Measurements from ENCODE around the gene SIGLEC7.

SIGLEC7 gene

DNA sequence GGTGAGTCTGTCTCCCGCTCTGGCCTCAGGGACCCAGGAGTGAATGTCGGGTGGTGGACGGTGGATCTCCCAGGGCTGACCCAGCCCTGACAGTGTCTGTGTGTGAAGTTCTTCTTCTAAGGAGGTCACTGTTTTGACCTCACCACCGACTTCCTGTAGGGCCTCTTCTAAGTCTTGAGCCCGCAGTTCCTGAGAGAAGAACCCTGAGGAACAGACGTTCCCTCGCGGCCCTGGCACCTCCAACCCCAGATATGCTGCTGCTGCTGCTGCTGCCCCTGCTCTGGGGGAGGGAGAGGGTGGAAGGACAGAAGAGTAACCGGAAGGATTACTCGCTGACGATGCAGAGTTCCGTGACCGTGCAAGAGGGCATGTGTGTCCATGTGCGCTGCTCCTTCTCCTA lies at the start of gene SIGLEC7:
Gene SIGLEC7 (plus strand): TSS at position 183 of the 400 bp plus-strand sequence. CDS start 69 bp downstream, at position 252.
- H3K4me3 Mint-ChIP-seq: no peak within 1 kb of the TSS
- peaks cover 2% of the 10 kb centered on the region for H3K4me1 Mint-ChIP-seq (ENCODE audit: low read depth)
- no peak within 1 kb of the TSS for H3K27ac Mint-ChIP-seq
- no peak for DNase-seq (ENCODE audit: low spot score)
- no peaks in the 10 kb centered on the region for H3K9me3 Mint-ChIP-seq
- H3K36me3 Mint-ChIP-seq (ENCODE audit: low read depth): no peaks in the 10 kb centered on the region
- H3K27me3 Mint-ChIP-seq (ENCODE audit: low read depth): peaks cover 17% of the 10 kb centered on the region

DNA sequence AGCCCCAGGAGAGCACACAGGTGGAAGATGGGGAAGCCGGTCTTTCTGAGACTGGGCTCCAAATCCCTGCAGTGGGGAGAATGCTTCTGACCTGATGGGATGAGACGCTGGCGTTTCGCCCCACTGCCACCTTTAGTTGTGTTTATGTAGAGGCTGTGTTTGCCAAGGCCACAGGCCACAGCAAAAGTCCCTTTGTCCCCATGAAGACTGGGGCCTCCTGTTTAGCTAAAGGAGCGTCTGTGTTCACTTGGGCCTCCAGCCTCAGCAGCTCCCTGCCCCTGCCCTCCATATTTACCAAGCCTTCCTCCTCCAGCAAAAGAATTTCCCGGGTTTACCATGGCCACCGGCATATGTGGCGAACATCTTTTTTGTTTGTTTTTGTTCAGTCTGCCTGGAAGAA lies 49.0 kb upstream of the SIGLEC7 start:
- peaks cover 9% of the 10 kb centered on the region for H3K4me1 Mint-ChIP-seq (ENCODE audit: low read depth)
- peaks cover 6% of the 10 kb centered on the region for H3K36me3 Mint-ChIP-seq (ENCODE audit: low read depth)
- H3K27me3 Mint-ChIP-seq (ENCODE audit: low read depth): no peaks in the 10 kb centered on the region
- no peaks in the 10 kb centered on the region for H3K9me3 Mint-ChIP-seq
- no peak overlapping the region for H3K4me3 Mint-ChIP-seq
- no peak for DNase-seq (ENCODE audit: low spot score)
- H3K27ac Mint-ChIP-seq: peak overlapping the region; percentile 14

DNA sequence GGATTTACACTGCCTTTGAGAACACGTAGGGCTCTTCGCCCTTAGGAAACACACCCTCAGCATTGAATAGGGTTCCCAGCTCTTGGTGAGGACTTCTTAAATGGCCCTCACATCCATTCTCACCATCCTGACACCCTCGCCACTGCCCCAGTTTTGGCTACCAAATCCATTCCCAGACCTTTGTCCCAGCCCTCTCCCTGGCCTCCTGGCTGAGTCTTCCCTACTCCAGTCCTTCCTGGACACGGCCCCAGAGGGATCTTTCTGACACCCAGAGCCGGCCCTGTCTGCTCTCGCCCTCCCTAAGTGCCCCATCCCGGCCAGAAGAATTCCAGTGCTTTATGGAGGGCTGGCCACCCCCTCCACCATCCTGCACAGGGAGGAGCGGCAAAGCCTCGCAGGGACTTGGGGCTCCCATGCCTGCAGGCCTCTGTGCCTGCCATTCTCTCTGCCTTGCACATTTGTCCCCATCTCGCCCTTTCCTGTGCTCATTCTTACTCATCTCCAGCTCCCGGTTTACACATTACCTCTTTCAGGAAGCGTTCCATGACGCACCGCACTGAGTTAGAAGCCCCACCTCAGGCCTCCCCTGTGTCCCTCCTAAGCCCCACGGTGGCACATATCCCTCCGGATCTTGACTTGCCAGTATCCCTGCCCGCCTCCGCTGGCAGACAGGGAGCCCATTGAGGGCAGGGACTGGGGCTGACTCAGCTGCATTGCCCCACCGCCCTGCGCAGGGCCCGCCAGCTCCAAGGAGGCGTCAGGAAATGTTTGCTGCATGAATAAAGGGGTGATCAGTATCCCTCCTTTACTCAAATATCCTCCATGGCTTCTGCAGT lies 48.4 kb upstream of the SIGLEC7 start:
- no peaks in the 10 kb centered on the region for H3K27me3 Mint-ChIP-seq (ENCODE audit: low read depth)
- peaks cover 6% of the 10 kb centered on the region for H3K36me3 Mint-ChIP-seq (ENCODE audit: low read depth)
- no peak for DNase-seq (ENCODE audit: low spot score)
- H3K27ac Mint-ChIP-seq: peak overlapping the region; percentile 14
- no peaks in the 10 kb centered on the region for H3K9me3 Mint-ChIP-seq
- no peak overlapping the region for H3K4me3 Mint-ChIP-seq
- peaks cover 9% of the 10 kb centered on the region for H3K4me1 Mint-ChIP-seq (ENCODE audit: low read depth)

DNA sequence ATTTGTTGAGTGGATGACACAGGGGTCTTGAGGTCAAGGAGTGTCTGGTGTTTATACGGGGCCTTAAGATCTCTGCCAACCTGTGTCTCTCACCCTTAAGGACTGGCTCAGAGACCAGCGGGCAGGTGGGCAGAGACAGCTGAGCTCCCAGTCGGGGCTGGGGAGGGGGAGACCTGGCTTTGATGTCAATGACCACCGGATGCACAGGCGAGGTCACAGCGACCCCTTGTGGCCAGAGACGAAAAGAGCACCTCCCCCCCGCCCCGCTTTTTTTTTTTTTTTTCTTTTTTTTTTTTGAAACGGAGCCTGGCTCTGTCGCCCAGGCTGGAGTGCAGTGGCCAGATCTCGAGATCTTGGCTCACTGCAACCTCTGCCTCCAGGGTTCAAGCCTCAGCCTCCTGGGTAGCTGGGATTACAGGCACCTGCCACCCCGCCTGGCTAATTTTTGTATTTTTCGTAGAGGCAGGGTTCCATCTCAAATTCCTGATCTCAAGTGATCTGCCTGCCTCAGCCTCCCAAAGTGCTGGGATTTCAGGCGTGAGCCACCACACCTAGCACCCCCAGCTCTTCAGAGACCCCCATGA lies 47.3 kb upstream of the SIGLEC7 start:
- peaks cover 11% of the 10 kb centered on the region for H3K36me3 Mint-ChIP-seq (ENCODE audit: low read depth)
- H3K4me3 Mint-ChIP-seq: no peak overlapping the region
- H3K27me3 Mint-ChIP-seq (ENCODE audit: low read depth): no peaks in the 10 kb centered on the region
- no peaks in the 10 kb centered on the region for H3K9me3 Mint-ChIP-seq
- H3K27ac Mint-ChIP-seq: no peak overlapping the region
- peaks cover 9% of the 10 kb centered on the region for H3K4me1 Mint-ChIP-seq (ENCODE audit: low read depth)
- DNase-seq (ENCODE audit: low spot score): no peak

DNA sequence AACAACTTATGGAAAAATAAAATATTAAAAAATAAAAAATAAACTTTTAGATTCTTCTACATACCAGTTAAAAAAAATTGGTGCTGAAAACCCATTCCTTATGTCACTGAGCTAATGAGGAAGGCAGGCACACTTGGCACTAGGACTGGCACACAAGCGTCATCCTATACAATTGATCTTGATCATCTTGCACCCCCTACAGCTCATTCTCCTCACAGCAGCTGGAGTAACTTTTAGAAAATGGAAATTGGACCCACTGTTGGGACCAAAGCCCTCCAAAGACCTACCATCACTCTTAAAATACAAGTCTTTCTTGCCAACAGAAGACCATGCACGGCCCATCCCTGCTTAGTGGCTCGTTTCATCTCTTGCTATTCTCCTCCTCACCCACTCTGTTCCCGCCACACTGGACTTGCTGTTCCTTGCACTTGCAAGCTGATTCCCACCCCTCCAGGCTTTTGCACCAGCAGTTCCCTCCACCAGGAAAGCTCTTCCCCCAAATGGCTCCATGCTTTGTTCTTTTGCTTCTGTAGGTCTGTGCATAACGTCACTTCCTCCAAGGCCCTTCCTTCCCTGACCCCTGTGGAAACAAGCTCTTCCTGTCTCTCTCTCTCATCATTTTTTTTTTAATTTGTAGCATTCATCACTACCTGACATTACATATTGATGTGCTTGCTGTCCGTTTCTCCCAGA lies 45.5 kb upstream of the SIGLEC7 start:
- H3K27ac Mint-ChIP-seq: peak overlapping the region; percentile 66
- H3K27me3 Mint-ChIP-seq (ENCODE audit: low read depth): no peaks in the 10 kb centered on the region
- H3K4me3 Mint-ChIP-seq: no peak overlapping the region
- H3K36me3 Mint-ChIP-seq (ENCODE audit: low read depth): peaks cover 17% of the 10 kb centered on the region
- DNase-seq (ENCODE audit: low spot score): no peak
- no peaks in the 10 kb centered on the region for H3K9me3 Mint-ChIP-seq
- peaks cover 9% of the 10 kb centered on the region for H3K4me1 Mint-ChIP-seq (ENCODE audit: low read depth)

DNA sequence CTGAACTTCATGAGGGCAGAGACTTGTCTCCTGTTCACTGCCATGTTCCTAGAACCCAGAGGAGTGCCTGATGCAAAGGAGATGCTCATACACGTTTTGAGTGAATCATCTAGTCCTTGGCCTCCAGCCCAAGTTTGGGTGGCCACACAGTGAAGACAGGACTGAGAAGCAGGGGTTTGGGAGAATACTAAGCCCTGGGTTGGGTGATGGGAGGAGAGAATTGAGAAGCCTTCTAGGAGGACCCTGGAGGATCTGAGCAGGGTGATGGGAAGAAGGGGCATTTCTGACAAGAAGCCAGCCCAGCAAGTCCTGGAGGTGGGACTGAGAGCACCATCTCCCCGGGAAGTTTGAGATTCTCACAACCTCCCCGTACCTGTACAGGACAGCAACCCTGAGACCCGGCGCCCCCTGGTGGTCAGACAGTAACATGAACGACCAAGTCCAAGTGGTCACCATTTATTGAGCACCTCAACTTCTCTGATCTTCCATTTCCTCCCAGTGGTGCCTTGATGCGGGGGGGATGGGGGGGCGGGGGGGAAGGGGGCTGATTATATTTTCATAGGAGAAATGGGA lies 44.8 kb upstream of the SIGLEC7 start:
- H3K27ac Mint-ChIP-seq: peak overlapping the region; percentile 66
- H3K4me1 Mint-ChIP-seq (ENCODE audit: low read depth): peaks cover 9% of the 10 kb centered on the region
- no peaks in the 10 kb centered on the region for H3K9me3 Mint-ChIP-seq
- H3K4me3 Mint-ChIP-seq: no peak overlapping the region
- DNase-seq (ENCODE audit: low spot score): peak; percentile 49
- peaks cover 19% of the 10 kb centered on the region for H3K36me3 Mint-ChIP-seq (ENCODE audit: low read depth)
- no peaks in the 10 kb centered on the region for H3K27me3 Mint-ChIP-seq (ENCODE audit: low read depth)

DNA sequence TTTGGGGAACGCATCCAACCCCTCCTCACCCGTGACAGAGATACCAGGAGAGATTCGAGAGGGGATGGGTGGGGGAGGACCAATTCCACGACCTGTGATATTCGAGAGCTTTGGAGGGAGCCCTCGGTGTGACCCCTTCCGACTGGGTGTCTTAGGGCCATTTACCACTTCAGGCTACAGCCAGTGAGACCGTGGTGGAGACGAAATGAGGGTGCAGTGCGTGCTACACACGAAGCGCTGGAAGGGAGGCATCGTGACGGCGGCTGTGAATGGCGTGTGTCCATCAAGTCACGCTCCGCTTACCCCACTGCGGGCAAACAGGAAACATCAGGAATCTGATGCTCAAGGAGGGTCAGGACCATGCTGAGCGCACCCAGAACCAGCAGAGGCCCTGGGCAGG lies 44.3 kb upstream of the SIGLEC7 start:
- no peak for DNase-seq (ENCODE audit: low spot score)
- H3K36me3 Mint-ChIP-seq (ENCODE audit: low read depth): peaks cover 25% of the 10 kb centered on the region
- H3K4me3 Mint-ChIP-seq: no peak overlapping the region
- no peaks in the 10 kb centered on the region for H3K27me3 Mint-ChIP-seq (ENCODE audit: low read depth)
- no peak overlapping the region for H3K27ac Mint-ChIP-seq
- H3K4me1 Mint-ChIP-seq (ENCODE audit: low read depth): peaks cover 9% of the 10 kb centered on the region
- H3K9me3 Mint-ChIP-seq: no peaks in the 10 kb centered on the region

DNA sequence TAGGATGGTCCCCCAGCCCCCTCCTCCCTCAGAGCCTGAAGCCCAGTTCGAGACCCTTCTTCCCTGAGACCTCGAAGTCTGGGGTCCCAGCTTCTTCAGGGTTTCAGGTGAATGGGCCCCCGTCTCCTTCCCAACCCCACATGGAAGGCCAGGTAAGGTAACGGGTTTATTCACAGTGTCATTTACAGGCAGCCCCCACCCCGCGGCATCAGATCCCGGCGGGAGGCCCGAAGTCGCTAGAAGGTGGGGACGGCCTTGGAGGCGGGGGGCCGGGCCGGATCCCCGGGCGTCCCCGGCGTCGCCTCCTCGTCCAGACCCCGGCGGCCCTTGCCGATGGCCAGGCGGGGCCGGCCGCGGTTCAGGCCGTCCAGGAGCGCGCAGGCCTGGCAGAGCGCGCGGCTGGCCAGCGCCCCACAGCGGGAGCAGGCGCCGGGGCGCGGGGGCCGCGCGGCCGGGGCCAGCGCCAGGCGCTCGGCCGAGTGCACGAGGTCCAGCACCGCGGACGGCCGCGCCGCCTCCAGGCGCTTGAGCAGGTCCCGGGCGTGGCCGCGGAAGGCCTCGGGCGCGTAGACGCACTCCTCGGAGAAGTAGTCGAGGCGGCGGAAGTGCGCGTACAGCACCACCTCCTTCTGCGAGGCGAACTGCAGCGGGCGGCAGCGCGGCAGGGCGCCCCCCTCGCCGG lies 43.6 kb upstream of the SIGLEC7 start:
- H3K4me3 Mint-ChIP-seq: no peak overlapping the region
- H3K36me3 Mint-ChIP-seq (ENCODE audit: low read depth): peaks cover 27% of the 10 kb centered on the region
- no peaks in the 10 kb centered on the region for H3K27me3 Mint-ChIP-seq (ENCODE audit: low read depth)
- no peak overlapping the region for H3K27ac Mint-ChIP-seq
- DNase-seq (ENCODE audit: low spot score): peak; percentile 15
- no peaks in the 10 kb centered on the region for H3K9me3 Mint-ChIP-seq
- H3K4me1 Mint-ChIP-seq (ENCODE audit: low read depth): peaks cover 9% of the 10 kb centered on the region

DNA sequence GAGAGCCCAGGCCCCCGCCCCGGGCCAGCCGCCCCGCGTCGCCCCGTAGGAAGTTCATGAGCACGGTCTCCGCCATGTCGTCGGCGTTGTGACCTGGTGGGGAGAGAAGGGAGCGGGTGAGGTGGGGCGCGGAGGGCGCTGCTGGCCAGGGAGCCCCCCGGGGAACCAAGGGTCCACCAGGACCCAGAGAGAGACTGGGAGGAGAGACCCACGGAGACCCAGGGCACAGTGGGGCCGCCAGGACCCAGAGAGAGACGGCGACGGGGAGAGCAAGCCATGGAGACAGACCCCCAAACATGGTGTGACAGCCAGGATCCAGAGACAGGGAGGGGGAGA lies 43.1 kb upstream of the SIGLEC7 start:
- H3K27ac Mint-ChIP-seq: no peak overlapping the region

DNA sequence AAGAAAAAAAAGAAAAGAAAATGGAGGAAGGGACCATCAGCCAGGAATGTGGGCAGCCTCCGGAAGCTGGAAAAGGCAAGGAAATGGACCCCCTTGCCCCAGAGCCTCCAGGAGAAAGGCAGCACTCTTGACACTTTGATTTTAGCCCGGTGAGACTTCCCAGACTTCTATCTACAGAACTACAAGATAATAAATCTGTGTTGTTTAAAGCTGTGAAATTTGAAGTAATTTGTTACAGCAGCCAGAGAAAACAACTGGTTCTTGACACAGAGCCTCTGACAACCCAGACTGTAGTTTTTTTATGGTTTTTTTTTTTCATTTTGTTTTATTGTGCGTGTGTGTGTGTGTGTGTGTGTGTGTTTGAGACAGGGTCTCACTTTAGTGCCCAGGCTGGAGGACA lies 41.5 kb upstream of the SIGLEC7 start:
- no peak overlapping the region for H3K4me3 Mint-ChIP-seq
- H3K4me1 Mint-ChIP-seq (ENCODE audit: low read depth): peaks cover 13% of the 10 kb centered on the region

More for the DNA sequence above, 43.1 kb upstream of the SIGLEC7 start:
- Mint-ChIP-seq H3K27me3 (ENCODE audit: low read depth) (no peaks in the 10 kb centered on the region), H3K4me3 (no peak overlapping the region), H3K4me1 (ENCODE audit: low read depth) (peaks cover 9% of the 10 kb centered on the region), H3K36me3 (ENCODE audit: low read depth) (peaks cover 30% of the 10 kb centered on the region), H3K9me3 (no peaks in the 10 kb centered on the region)
- DNase-seq (ENCODE audit: low spot score): no peak

DNA sequence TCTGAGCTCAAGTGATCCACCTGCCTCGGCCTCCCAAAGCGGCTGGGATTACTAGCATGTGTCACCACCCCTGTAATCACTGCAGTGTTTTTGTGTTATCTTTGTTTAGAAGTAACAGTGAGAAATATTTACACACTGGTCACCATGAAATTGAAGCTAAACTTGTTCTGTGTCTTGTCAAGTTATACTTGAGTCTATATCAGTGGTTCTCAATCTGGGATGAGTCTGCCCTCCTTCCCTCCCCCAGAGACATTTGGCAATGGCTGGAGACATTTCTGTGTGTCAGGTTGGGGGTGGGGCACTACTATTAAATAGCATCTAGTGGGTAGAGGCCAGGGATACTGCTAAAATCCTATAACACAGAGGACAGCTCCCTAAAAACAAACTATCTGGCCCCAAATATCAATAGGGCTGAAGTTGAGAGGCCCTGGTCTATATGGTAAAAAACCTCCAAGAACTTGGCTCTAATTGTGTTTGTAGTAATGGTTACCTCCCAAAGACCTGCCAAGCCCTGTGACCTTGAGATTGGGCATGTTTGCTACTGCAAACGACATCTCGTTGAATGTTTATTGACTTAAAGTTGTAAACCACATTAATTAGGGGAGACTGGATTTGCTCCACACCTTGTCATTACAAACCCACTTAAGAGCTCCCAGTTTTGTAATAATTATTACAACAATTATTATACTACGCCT lies 40.8 kb upstream of the SIGLEC7 start:
- H3K27ac Mint-ChIP-seq: no peak overlapping the region
- no peaks in the 10 kb centered on the region for H3K9me3 Mint-ChIP-seq
- H3K36me3 Mint-ChIP-seq (ENCODE audit: low read depth): peaks cover 34% of the 10 kb centered on the region
- no peak for DNase-seq (ENCODE audit: low spot score)
- no peaks in the 10 kb centered on the region for H3K27me3 Mint-ChIP-seq (ENCODE audit: low read depth)
- H3K4me3 Mint-ChIP-seq: no peak overlapping the region
- H3K4me1 Mint-ChIP-seq (ENCODE audit: low read depth): peaks cover 15% of the 10 kb centered on the region

More for the DNA sequence above, 41.5 kb upstream of the SIGLEC7 start:
- H3K27me3 Mint-ChIP-seq (ENCODE audit: low read depth): no peaks in the 10 kb centered on the region
- no peak for DNase-seq (ENCODE audit: low spot score)
- peaks cover 34% of the 10 kb centered on the region for H3K36me3 Mint-ChIP-seq (ENCODE audit: low read depth)
- no peaks in the 10 kb centered on the region for H3K9me3 Mint-ChIP-seq
- no peak overlapping the region for H3K27ac Mint-ChIP-seq

DNA sequence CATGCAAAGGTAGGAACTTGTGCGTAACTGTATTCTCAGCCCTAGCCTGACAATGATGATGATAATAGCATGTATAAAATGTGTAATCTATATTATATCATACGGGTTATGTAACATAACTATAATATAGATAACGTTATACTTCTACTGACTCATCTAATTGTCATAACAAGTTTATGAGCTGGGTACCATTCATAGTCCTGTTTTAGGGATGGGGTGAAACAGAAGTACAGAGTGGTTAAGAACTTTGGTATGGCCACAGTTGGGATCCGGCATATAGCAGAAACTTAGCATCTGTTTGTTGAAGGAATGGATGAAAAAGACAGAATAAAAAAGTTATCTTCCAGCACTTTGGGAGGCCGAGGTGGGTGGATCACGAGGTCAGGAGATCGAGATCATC lies 39.1 kb upstream of the SIGLEC7 start:
- Mint-ChIP-seq H3K27ac (no peak overlapping the region), H3K4me3 (no peak overlapping the region), H3K36me3 (ENCODE audit: low read depth) (peaks cover 28% of the 10 kb centered on the region), H3K27me3 (ENCODE audit: low read depth) (no peaks in the 10 kb centered on the region), H3K9me3 (no peaks in the 10 kb centered on the region), H3K4me1 (ENCODE audit: low read depth) (peaks cover 15% of the 10 kb centered on the region)
- no peak for DNase-seq (ENCODE audit: low spot score)

DNA sequence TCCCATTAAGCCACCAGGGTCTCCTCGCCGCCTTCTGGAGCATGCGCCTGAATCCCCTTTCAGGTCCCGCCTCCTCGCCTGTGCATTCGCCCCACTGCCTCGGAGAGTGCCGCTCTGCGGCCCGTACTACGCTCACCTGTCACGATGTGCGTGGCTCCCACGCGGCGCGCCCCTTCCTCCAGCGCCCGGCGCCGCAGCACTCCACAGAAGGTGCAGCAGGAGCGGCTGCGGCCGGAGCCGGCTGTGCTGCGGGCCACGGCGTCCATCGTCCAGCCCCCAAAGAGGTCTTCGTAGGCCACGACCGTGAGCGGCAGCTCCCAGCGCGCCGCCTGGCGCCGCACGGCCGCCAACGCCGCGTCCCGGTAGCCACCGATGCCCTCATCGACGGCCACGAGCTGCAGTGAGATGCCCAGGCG lies 38.2 kb upstream of the SIGLEC7 start:
- Mint-ChIP-seq H3K27me3 (ENCODE audit: low read depth) (no peaks in the 10 kb centered on the region), H3K9me3 (no peaks in the 10 kb centered on the region), H3K4me3 (no peak overlapping the region), H3K27ac (no peak overlapping the region), H3K36me3 (ENCODE audit: low read depth) (peaks cover 28% of the 10 kb centered on the region), H3K4me1 (ENCODE audit: low read depth) (peaks cover 20% of the 10 kb centered on the region)
- DNase-seq (ENCODE audit: low spot score): no peak
